Neural cell (in vitro differentiated cells): ENCODE data around the gene CBLIF. TPM values are rescaled to one million over a fixed set of nuclear protein-coding genes. Genes with fewer than 3 reads are reported as not detected.

Experiments
- H2AFZ ChIP-seq: fragments of 200-600, 300-800 bp; sonication (generic), shearing (Covaris generic); 2 replicates; pipeline ENCODE4 v1.6.0; 2014; ENCODE audit warnings: low read depth, mild to moderate bottlenecking, antibody characterized with exemption, low read length, moderate library complexity
- H3F3A ChIP-seq: fragments of 200-600 bp; shearing (Covaris generic); 2 replicates; pipeline ENCODE4 v1.6.1; 2016; ENCODE audit warnings: mild to moderate bottlenecking, moderate library complexity, mixed read lengths, antibody characterized with exemption, low read length; ENCODE audit not compliant: insufficient read depth, poor library complexity, severe bottlenecking
- H3K27ac ChIP-seq: fragments of 200-600, 300-800 bp; sonication (generic), shearing (Covaris generic); 2 replicates; pipeline ENCODE4 v1.5.1; 2014; ENCODE audit warnings: mild to moderate bottlenecking, low read length, moderate library complexity
- H3K27me3 ChIP-seq: fragments of 300-800, 200-600 bp; sonication (generic), shearing (Covaris generic); 2 replicates; pipeline ENCODE4 v1.6.0; 2014; ENCODE audit warnings: mild to moderate bottlenecking, low read depth, low read length, moderate library complexity; ENCODE audit not compliant: insufficient read depth
- H3K36me3 ChIP-seq: fragments of 300-800, 200-600 bp; sonication (generic), shearing (Covaris generic); 2 replicates; pipeline ENCODE4 v1.5.1; 2014; ENCODE audit warnings: mild to moderate bottlenecking, antibody characterized with exemption, low read length, moderate library complexity; ENCODE audit not compliant: insufficient read depth
- H3K4me2 ChIP-seq: fragments of 300-800, 200-600 bp; sonication (generic), shearing (Covaris generic); 2 replicates; pipeline ENCODE4 v1.6.0; 2014; ENCODE audit warnings: mild to moderate bottlenecking, low read length
- H3K4me3 ChIP-seq: fragments of 300-800, 200-600 bp; sonication (generic), shearing (Covaris generic); 2 replicates; pipeline ENCODE4 v1.5.1; 2014; ENCODE audit warnings: mild to moderate bottlenecking, low read length, moderate library complexity
- H3K79me2 ChIP-seq: fragments of 200-600 bp; shearing (Covaris generic); replicated peaks from 2 replicates; pipeline ENCODE4 v1.6.0; 2014; ENCODE audit warnings: mild to moderate bottlenecking, low read length, moderate library complexity; ENCODE audit not compliant: insufficient read depth
- H3K9ac ChIP-seq: fragments of 300-800, 200-600 bp; sonication (generic), shearing (Covaris generic); 2 replicates; pipeline ENCODE4 v1.6.1; 2016; ENCODE audit warnings: mild to moderate bottlenecking, low read length, mixed read lengths
- H3K9me2 ChIP-seq: fragments of 200-600 bp; shearing (Covaris generic); 2 replicates; pipeline ENCODE4 v1.6.1; 2016; ENCODE audit warnings: mild to moderate bottlenecking, low read length, mixed read lengths; ENCODE audit not compliant: insufficient read depth
- H3K9me3 ChIP-seq: fragments of 200-600, 300-800 bp; sonication (generic), shearing (Covaris generic); 2 replicates; pipeline ENCODE4 v1.6.1; 2016; ENCODE audit warnings: mild to moderate bottlenecking, mixed run types, low read length, moderate library complexity, mixed read lengths
- H4K20me1 ChIP-seq: fragments of 200-600 bp; shearing (Covaris generic); 2 replicates; pipeline ENCODE4 v1.6.1; 2016; ENCODE audit warnings: mild to moderate bottlenecking, mixed run types; ENCODE audit not compliant: insufficient read depth
- CTCF ChIP-seq: fragments of 450-650 bp; IDR thresholded peaks from 2 replicates; pipeline ENCODE4 v1.5.1; 2014; ENCODE audit warnings: antibody characterized with exemption, mild to moderate bottlenecking, moderate library complexity; ENCODE audit not compliant: poor library complexity, severe bottlenecking
- EP300 ChIP-seq: fragments of 450-650 bp; conservative IDR thresholded peaks from 2 replicates; pipeline ENCODE4 v1.6.1; 2014; ENCODE audit warnings: antibody characterized with exemption, mild to moderate bottlenecking, moderate library complexity; ENCODE audit not compliant: poor library complexity, severe bottlenecking
- EZH2 ChIP-seq: fragments of 200-600, 300-800 bp; shearing (Covaris generic), sonication (generic); IDR thresholded peaks from 2 replicates; pipeline ENCODE4 v1.6.1; 2014; ENCODE audit warnings: antibody characterized with exemption, low read length, borderline replicate concordance, mild to moderate bottlenecking; ENCODE audit not compliant: insufficient read depth, poor library complexity, severe bottlenecking
- MXI1 ChIP-seq: fragments of 450-650 bp; conservative IDR thresholded peaks from 2 replicates; pipeline ENCODE4 v1.6.1; 2014; ENCODE audit warnings: antibody characterized with exemption, mild to moderate bottlenecking; ENCODE audit not compliant: poor library complexity, severe bottlenecking
- POLR2AphosphoS5 ChIP-seq: IDR thresholded peaks from 2 replicates; pipeline ENCODE4 v1.6.1; 2012
- RAD21 ChIP-seq: fragments of 450-650 bp; conservative IDR thresholded peaks from 2 replicates; pipeline ENCODE4 v1.6.1; 2014; ENCODE audit warnings: antibody characterized with exemption, mild to moderate bottlenecking, moderate library complexity
- SMC3 ChIP-seq: fragments of 450-650 bp; conservative IDR thresholded peaks from 2 replicates; pipeline ENCODE4 v1.6.1; 2014; ENCODE audit warnings: antibody characterized with exemption, mild to moderate bottlenecking, moderate library complexity; ENCODE audit not compliant: poor library complexity
- TAF1 ChIP-seq: IDR thresholded peaks from 2 replicates; pipeline ENCODE4 v1.6.1; 2012; ENCODE audit warnings: low read depth
- polyA plus RNA-seq: library from polyadenylated mRNA; depleted of rRNA; stranded (reverse); fragments of >200 nt; gene quantifications from 2 replicates; pipeline ENCODE4 v1.2.3, GENCODE V29; 2014
- TF ChIP-seq, protein P1 (sequence below): IDR thresholded peaks from 2 replicates; pipeline ENCODE4 v1.6.1; 2012; ENCODE audit warnings: borderline replicate concordance

The CBLIF gene
- polyA plus RNA-seq, 1 donor from 2014 or later, result not detected

DNA sequence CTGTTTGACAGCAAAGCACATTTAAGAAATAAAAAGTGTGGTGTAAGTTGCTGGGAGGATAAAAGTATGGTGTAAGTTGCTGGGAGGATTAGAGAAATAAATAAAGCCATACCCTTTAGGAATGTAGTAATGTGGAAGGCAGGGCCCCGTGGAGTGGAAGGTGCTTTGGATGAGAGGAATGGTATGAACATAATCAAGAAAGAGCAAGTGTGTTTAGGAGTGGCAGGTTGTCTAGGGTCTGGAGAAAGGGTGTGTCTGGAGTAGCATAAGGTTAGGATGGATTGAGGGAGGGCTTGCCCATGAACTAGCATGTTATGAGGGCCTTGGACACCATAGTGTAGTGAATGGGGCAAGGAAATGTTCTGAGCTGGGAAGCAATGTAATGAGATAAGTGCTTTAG is 52.8 kb downstream of the CBLIF start:
- Histone ChIP-seq H3K27ac (no peak overlapping the region), H3K9me3 (no peaks in the 10 kb centered on the region), H4K20me1 (no peaks in the 10 kb centered on the region), H2AFZ (no peak overlapping the region), H3F3A (no peaks in the 10 kb centered on the region), H3K9me2 (no peaks in the 10 kb centered on the region), H3K27me3 (no peaks in the 10 kb centered on the region), H3K4me2 (no peak overlapping the region), H3K79me2 (no peaks in the 10 kb centered on the region), H3K4me3 (no peak overlapping the region), H3K36me3 (no peaks in the 10 kb centered on the region), H3K9ac (no peak overlapping the region)
- TF ChIP-seq RAD21 (no peak), EP300 (no peak), POLR2AphosphoS5 (no peak), TAF1 (no peak), MXI1 (no peak), EZH2 (no peak), CTCF (no peak), SMC3 (no peak)
- TF ChIP-seq, protein P1, sequence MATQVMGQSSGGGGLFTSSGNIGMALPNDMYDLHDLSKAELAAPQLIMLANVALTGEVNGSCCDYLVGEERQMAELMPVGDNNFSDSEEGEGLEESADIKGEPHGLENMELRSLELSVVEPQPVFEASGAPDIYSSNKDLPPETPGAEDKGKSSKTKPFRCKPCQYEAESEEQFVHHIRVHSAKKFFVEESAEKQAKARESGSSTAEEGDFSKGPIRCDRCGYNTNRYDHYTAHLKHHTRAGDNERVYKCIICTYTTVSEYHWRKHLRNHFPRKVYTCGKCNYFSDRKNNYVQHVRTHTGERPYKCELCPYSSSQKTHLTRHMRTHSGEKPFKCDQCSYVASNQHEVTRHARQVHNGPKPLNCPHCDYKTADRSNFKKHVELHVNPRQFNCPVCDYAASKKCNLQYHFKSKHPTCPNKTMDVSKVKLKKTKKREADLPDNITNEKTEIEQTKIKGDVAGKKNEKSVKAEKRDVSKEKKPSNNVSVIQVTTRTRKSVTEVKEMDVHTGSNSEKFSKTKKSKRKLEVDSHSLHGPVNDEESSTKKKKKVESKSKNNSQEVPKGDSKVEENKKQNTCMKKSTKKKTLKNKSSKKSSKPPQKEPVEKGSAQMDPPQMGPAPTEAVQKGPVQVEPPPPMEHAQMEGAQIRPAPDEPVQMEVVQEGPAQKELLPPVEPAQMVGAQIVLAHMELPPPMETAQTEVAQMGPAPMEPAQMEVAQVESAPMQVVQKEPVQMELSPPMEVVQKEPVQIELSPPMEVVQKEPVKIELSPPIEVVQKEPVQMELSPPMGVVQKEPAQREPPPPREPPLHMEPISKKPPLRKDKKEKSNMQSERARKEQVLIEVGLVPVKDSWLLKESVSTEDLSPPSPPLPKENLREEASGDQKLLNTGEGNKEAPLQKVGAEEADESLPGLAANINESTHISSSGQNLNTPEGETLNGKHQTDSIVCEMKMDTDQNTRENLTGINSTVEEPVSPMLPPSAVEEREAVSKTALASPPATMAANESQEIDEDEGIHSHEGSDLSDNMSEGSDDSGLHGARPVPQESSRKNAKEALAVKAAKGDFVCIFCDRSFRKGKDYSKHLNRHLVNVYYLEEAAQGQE, result no peak

GRCh38 chr11:59791639-59792038 is 53.7 kb downstream of the CBLIF start:
- H3F3A ChIP-seq, result no peaks in the 10 kb centered on the region
- no peak overlapping the region for H3K9ac ChIP-seq

DNA sequence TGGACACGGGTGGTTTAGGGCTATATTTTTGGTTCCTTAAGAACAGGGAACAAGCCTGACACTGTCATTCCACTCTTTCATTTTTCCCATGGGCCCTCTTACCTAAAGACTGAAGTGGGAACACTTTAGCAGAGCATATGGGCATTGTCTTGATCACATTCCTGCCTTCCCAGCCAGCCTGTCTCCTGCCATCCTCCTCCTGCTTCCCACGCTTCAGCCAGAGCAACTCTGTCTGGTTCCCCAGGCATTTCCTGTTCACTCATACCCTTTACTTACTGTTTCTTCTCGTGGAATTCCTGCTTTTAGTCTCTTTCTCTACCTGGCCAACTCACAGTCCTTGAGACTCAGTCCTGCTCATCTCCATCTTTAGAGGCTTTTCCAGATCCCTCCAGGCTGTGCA is 57.5 kb downstream of the CBLIF start:
- Histone ChIP-seq H3K27ac (no peak overlapping the region), H2AFZ (no peak overlapping the region), H3F3A (no peaks in the 10 kb centered on the region), H3K79me2 (no peaks in the 10 kb centered on the region), H3K36me3 (no peaks in the 10 kb centered on the region), H3K4me2 (no peak overlapping the region), H3K9ac (no peak overlapping the region), H3K9me2 (no peaks in the 10 kb centered on the region), H3K27me3 (no peaks in the 10 kb centered on the region), H3K4me3 (no peak overlapping the region), H4K20me1 (no peaks in the 10 kb centered on the region), H3K9me3 (no peaks in the 10 kb centered on the region)
- no peak for TF ChIP-seq POLR2AphosphoS5
- no peak for TF ChIP-seq MXI1
- no peak for TF ChIP-seq SMC3
- no peak for TF ChIP-seq EP300
- TF ChIP-seq CTCF, result no peak
- no peak for TF ChIP-seq TAF1
- no peak for TF ChIP-seq EZH2
- TF ChIP-seq, protein P1, result no peak
- no peak for TF ChIP-seq RAD21

More at GRCh38 chr11:59791639-59792038, 53.7 kb downstream of the CBLIF start:
- Histone ChIP-seq H3K4me3 (no peak overlapping the region), H3K27ac (no peak overlapping the region), H3K79me2 (no peaks in the 10 kb centered on the region), H2AFZ (no peak overlapping the region), H3K36me3 (no peaks in the 10 kb centered on the region), H3K9me3 (no peaks in the 10 kb centered on the region), H4K20me1 (no peaks in the 10 kb centered on the region), H3K27me3 (no peaks in the 10 kb centered on the region), H3K9me2 (no peaks in the 10 kb centered on the region), H3K4me2 (no peak overlapping the region)
- TF ChIP-seq EZH2, result no peak
